NCI-H146 treated with DMSO at 0.1 percent for 48 hours (cell line): Measurements from ENCODE around the gene PURA.

Experiments
- DNase-seq: peaks from one replicate; lab custom pipeline; 2025; ENCODE audit not compliant: unreplicated experiment; lab: John Stamatoyannopoulos, UW

The PURA gene

DNA sequence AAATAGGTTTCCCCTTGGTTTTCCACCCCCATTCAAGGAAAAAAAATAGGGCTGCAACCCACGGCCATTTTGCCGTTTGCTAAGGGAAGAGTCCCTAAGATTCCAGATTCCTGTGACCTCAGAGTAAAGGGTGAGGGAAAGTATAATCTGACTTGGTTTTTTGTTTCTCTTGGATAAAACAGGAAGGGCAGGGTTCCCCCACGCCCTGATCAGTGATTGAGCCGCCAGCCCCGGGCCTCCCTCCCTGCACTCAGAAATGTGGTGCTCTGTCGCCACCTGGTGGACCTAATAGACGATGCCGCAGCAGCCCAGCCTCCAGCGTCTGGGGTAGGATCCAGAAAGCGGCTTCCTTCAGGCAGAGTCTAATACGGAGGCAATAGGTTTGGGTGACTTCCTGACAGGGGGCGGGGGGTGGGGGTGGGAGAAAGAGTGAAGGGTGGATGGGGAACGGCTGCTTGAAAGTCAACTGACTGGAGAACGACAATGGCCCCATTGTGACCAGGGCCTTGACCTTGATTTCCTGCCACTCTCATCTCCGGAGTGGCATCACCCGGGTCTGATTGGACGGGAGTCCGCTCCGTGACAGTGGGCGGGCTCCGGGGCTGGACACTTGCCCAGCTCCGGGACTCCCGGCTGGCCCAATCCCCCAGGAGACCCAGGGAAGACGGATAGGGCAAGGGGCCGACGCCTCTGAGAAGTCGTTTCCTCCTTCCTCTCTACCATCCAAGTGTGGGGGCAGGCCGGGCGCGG, 43.3 kb downstream of the PURA start:
- DNase-seq = peak; percentile 43

DNA sequence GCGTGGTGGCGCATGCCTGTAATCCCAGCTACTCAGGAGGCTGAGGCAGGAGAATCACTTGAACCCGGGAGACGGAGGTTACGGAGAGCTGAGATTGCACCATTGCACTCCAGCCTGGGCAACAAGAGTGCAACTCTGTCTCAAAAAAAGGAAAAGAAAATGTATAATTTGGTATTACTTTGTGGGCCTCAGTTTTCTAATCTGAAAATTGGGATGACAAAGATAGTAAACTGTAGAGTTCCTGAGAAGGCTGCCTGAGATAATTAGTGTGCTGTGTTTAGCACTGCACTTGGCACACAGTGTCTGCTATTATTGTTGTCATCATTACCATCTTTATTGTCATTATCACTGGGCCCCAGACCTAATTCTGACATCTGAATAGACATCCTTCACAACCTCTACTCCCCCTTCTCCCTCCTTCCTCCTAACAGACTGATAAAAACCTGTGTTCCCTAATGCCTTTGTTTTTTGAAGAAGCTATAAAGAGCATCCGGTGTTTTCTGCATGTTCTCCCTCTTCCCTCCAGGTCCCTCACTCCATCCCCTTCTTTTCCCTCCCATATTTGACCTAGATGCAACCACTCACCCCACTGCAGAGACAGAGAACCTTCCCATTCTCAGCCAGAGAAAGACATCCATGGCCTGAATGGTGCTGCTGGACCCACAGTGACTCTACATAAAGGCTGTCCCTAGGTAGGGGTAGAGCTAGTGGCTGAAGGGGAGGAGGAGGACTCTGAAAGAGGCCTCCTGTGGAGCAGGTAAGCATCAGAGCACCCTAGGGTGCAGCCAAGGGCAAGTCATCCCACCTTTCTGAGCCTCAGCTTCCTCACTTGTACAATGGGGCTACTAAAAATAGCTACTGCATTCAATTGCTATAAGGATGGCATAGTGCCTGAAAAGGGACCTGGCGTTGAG, 45.4 kb downstream of the PURA start:
- DNase-seq = no peak

DNA sequence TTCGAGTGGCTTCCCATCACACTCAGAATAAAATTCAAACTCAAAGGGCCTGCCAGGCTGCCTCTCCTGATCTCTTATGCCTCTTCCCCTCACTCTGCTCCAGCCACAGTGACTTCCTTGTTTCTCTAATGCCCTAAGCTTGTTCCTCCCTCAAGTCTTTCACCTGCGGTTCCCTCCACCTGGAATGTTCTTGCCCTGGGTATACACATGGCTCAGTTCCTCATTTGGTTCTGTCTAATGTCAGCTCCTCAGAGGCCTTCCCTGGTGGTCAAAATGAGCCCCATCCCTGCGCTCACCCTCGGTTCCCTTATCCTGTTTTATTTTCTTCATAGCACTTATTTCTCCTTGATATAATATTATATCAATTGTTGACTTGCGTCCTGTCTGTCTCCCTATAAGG, 48.4 kb downstream of the PURA start:
- DNase-seq = no peak

DNA sequence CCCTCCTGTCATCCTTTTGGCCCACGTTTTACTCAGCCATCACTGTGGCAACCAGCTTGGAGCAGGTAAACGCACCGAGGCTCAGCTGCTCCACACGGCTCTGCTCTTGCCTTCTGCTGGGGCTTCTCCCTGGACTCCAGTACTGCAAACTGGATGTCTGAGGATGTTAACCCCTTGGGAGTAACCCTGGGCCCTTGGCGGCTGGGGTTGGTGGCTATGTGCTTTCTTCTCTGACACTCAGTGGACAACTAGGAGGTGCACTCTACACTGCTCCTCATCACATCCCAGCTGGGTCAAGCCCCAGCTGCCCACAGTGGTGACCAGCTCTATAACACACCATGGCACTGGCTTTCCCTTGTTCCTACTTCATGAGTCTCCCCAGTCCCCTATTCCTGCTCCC, 48.9 kb downstream of the PURA start:
- no peak for DNase-seq

DNA sequence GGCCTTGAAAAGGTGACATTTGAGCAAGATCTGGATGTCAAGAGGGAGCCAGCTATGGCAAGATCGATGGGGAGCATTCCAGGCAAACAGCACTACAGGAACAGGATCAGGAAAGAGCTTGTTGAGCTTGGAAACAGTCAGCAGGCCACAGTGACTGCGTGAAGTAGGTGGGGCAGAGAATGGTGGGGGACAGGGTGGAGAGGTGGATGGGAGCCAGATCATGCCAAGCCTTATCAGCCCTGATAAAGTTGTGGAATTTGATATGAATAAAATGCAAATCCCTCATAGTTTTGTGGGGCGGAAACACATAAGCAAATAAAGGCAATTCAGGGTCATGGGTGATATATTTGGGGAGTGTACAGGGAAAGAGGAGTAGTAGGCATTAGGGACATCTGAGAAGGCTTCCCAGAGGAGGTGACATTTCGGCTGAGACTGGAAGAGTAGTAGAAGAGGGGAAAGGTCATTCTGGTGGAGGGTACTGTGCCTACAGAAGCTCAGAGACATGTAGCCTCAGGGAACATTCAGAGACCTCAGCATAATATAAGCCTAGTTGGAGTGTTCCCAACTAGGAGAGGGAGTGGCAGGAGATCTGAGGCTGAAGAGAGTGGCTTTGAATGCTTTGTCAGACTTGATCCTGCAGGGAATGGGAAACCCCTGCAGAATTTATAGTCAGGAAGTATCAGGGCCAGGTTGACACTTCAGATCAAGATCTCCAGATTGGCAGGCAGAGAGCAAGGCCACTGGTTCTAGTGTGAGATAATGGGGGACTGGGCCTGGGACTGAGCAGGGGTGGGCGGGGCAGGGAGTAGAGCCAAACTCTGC, 51.4 kb downstream of the PURA start:
- no peak for DNase-seq

DNA sequence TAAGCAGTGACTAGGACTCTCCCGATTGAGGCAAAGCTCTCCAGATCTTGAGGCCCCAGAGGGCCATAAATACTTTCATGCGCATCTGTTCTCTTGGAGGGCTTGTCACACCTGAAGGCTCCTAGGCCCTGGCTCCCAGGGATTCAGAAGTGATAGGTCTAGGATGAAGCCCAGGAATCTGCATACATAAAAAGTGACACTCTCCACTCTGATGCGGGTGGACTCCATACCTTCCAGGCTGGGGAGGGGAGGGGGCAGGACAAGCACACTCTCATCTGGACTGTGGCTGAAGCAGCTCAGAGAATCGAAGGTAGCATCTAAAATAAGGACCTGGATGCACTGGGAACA, 52.0 kb downstream of the PURA start:
- no peak for DNase-seq

DNA sequence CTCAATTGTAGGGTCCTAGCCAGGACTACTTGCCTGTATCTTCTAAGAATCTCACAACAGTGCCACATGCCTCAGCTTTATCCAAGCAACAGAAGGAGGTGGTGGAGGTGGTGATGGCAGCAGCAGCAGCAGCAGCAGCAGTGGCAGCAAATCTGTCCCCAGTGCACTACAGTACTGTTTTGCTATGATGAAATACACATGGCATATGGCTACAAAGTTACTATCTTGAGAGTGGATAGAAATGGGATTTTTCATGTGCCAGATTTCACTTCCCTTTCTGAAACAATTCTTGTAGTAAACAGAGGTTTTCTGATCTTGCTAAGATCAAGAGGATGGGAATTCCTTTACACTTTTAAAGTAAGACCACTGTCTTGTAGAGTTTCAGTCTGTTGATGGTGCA, 53.0 kb downstream of the PURA start:
- DNase-seq = no peak

DNA sequence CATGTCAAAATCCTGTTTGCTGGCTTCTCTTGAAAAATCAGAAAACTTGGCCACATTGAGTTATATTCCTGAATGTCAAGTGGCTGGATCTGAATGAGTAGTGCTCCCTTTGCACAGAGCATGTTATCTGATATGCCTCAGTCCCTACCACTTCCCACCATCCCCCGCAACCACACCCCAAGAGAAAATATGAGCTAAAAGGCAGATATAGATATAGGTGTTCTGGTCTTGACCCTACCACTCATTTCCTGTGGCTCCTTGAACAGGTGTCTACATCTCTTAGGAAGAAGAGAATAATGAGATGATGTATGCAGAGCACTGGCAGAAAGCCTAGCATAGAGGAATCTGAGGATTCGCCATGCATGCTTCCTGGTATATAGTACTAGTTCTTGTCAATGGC, 54.5 kb downstream of the PURA start:
- no peak for DNase-seq

DNA sequence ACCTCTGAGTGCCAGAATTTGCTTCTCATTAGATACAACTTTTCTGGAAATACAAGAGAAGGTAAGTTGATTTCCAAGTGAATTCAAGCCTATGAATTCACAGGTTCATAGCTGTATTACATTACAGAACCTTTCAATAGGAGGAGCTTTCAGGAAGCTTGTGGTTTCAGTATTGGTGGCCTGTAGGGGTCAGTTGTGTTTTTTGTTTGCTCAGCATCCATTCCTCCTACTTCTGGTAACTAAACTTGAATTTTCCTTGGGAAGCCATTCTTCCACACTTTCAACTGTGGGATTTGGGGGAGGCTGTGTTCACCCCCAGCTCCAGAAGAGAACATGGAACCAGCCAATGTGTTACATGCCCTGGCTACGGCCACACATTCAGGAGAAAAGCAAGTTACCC, 55.5 kb downstream of the PURA start:
- DNase-seq = no peak

DNA sequence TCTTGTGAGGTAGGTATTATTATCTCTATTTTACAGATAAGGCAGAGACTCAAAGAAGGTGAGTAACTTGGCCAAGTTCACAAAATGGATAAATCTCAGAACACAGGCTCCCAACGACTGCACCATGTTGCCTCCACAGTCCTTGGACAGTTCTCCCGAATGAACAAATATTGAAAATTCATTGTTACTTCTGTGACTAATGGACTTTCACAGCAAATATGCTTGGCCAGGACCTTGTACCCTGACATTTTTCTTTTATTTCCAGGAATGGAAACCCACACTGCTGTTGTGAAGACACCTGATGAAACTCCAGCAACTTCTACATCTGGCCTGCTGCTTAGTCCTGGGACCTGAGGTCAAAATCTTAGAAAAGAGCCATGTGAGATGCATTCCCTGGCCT, 58.6 kb downstream of the PURA start:
- DNase-seq = no peak

DNA sequence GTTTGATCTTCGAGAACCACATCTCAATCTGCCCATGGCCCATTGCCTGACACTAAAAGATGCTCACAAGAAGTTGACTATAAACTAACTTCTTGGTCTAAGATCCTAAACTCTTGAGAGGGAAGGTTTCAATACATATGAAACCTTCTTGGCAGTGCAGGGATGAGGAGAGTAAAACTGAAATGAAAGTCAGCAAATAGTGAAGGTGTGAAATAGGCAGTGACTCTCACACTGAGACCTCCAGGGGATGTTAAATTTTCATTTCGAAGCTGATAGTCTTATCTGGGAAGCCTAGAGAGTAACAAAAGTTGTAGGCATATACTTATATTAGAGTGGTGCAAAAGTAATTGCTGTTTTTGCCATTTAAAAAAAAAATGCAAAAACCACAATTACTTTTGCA, 60.1 kb downstream of the PURA start:
- no peak for DNase-seq

DNA sequence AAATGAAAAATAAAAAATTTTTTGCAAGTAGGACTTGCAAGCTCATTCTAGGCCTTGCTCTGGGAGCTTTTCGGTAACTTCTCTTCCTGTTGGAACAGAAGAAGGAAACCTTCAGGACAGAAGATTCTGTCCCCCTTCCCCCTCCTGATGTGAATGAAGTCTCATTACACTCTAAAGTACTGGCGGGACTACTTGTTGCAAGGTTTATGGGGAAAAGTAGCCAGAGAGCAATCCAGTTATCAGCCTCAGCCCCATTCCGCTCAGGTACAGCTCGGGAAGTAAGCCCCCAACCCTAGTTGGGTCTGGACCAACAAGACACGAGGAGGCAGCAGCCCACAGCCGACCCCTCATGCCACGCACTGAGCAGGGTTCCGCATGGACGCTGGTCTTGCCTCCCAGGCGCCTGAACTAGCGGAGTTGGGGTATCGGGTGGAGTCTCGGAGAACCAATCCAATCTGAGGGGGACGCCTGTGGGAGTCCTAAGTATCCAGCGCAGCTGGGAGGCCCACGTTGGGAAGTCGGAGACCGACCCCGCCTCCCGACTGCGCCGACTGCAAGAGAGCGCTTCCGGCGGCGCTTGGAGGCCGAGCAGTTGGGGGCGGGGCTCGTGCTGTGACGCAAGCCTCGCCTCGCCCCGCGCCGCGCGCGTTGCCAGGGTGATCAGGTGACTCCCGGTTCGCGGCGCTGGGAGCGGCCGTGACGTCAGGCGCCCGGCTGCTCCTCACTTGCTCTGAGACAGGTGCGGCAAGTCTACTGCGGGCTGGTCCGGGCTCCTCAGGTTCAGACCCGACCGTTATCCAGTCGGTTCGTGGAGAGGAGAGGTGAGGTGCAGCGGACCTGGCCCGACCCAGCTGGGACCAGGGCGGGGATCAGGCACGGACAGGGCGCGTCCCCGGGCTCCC, 60.8 kb downstream of the PURA start, which contains the start of gene CYSTM1:
CYSTM1 (plus strand) TSS at position 724 of the 902 bp plus-strand sequence. CDS start 19,278 bp downstream, outside the sequence.
- peak; percentile 75 for DNase-seq
